ENCODE data around the gene KCNH4.

The KCNH4 gene

DNA sequence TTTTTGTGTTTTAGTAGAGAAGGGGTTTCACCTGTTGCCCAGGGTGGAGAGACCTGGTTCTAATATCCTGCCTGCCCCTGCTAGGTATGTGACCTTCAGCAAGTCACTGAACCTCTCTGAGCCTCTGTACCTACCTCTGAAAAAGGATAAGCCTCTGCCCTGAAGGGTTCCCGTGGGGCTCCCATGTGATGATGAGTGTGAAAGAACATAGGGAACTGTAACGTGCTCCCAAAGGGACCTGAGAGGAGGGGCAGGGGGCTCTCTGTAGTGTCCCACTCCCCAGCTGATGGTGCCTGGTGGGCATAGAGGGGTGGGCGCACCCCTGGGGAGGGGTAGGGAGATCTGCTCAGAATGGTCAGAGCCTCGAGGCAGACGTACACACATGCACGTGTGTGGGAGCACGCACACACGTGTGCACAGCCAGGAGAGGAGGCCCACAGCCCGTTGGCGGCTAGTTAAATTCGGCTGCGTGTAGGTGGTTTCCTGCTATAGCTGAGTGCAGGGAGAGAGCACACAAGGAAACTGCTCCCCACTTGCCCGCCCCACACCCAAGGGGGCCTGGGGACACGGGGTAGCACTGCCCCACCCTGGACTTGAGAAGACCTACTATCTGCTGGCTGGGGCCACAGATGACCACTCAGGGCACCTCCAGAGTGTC is 6.7 kb downstream of the KCNH4 start:
- Histone ChIP-seq H3K27ac (ENCODE audit: low read depth, low read length) (no peak overlapping the region), H3K36me3 (ENCODE audit: insufficient read depth, low read length) (no peaks in the 10 kb centered on the region), H3K4me1 (ENCODE audit: control insufficient read depth, insufficient read depth, low read length, unreplicated experiment) (no peaks in the 10 kb centered on the region), H2AFZ (ENCODE audit: low read length, unreplicated experiment) (no peak overlapping the region), H3K27me3 (ENCODE audit: insufficient read depth, low read length) (peaks cover 20% of the 10 kb centered on the region), H3K79me2 (ENCODE audit: control insufficient read depth, insufficient read depth, low read length, unreplicated experiment) (no peaks in the 10 kb centered on the region), H3K4me3 (ENCODE audit: low read depth, low read length) (no peak overlapping the region)

DNA sequence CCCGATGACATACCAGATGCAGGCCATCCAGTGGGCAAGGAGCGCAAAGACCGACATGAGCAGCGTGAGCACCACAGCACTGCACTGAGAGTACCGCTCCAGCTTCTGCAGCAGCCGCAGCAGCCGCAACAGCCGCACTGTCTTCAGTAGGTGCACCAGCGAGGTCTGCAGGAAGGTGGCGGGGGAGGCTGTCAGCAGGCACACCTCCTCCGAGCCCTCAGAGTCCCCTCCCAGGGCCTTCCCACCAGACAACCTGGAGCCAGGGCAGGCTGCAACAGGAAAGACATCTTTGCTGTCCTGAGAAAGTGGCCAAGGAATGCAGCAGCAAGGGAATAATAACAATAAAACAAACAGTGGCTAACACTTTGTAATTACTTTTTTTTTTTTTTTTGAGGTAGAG is 9.1 kb downstream of the KCNH4 start:
- Histone ChIP-seq H3K27ac (ENCODE audit: low read depth, low read length) (no peak overlapping the region), H3K4me1 (ENCODE audit: control insufficient read depth, insufficient read depth, low read length, unreplicated experiment) (no peaks in the 10 kb centered on the region), H2AFZ (ENCODE audit: low read length, unreplicated experiment) (no peak overlapping the region), H3K36me3 (ENCODE audit: insufficient read depth, low read length) (no peaks in the 10 kb centered on the region), H3K27me3 (ENCODE audit: insufficient read depth, low read length) (peaks cover 18% of the 10 kb centered on the region), H3K4me3 (ENCODE audit: low read depth, low read length) (no peak overlapping the region), H3K79me2 (ENCODE audit: control insufficient read depth, insufficient read depth, low read length, unreplicated experiment) (no peaks in the 10 kb centered on the region)

- H3K27me3 ChIP-seq (ENCODE audit: insufficient read depth, low read length) = peaks cover 7% of the 10 kb centered on the region
- no peaks in the 10 kb centered on the region for H3K36me3 ChIP-seq (ENCODE audit: insufficient read depth, low read length)
- no peaks in the 10 kb centered on the region for H3K79me2 ChIP-seq (ENCODE audit: control insufficient read depth, insufficient read depth, low read length, unreplicated experiment)
- no peaks in the 10 kb centered on the region for H3K4me1 ChIP-seq (ENCODE audit: control insufficient read depth, insufficient read depth, low read length, unreplicated experiment)
- no peak overlapping the region for H3K27ac ChIP-seq (ENCODE audit: low read depth, low read length)
- no peak overlapping the region for H2AFZ ChIP-seq (ENCODE audit: low read length, unreplicated experiment)
- H3K4me3 ChIP-seq (ENCODE audit: low read depth, low read length) = no peak overlapping the region
Observed at GRCh38 chr17:42169351-42169750, 11.6 kb downstream of the KCNH4 start.

GRCh38 chr17:42167807-42168206 is 13.1 kb downstream of the KCNH4 start:
- no peak overlapping the region for H2AFZ ChIP-seq (ENCODE audit: low read length, unreplicated experiment)
- H3K27me3 ChIP-seq (ENCODE audit: insufficient read depth, low read length) = peaks cover 7% of the 10 kb centered on the region; the same call in 1 of the 2 replicates
- no peaks in the 10 kb centered on the region for H3K4me1 ChIP-seq (ENCODE audit: control insufficient read depth, insufficient read depth, low read length, unreplicated experiment)
- no peak overlapping the region for H3K4me3 ChIP-seq (ENCODE audit: low read depth, low read length)
- no peaks in the 10 kb centered on the region for H3K79me2 ChIP-seq (ENCODE audit: control insufficient read depth, insufficient read depth, low read length, unreplicated experiment)
- H3K27ac ChIP-seq (ENCODE audit: low read depth, low read length) = no peak overlapping the region
- H3K36me3 ChIP-seq (ENCODE audit: insufficient read depth, low read length) = no peaks in the 10 kb centered on the region

DNA sequence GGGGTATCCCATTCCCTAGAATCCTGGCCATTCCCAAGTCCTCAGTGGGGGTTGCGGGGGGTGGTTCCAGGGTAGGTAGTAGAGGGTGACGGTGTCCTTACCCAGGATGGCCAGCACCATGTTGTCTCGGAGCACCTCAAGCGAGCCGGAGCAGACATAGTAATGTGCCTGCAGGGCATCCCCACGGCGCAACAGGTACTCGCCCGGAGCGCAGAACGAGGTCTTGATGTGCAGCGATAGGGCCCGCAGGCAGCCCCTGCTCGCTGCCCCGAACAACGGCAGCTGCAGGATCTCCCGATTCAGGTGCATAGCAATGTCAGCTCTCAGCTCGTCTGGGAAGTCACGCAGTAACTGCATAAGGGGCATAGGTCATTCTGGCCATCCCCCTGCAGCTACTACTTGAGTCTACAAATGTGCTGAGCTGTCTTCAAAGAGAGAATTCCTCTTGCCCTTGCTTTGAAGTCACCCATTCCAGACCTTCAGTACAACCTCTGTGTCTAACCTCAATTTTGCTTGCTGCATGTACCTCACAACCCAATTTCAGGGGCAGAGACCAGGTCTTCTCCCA is 14.7 kb downstream of the KCNH4 start:
- no peak overlapping the region for H2AFZ ChIP-seq (ENCODE audit: low read length, unreplicated experiment)
- no peak overlapping the region for H3K4me3 ChIP-seq (ENCODE audit: low read depth, low read length)

DNA sequence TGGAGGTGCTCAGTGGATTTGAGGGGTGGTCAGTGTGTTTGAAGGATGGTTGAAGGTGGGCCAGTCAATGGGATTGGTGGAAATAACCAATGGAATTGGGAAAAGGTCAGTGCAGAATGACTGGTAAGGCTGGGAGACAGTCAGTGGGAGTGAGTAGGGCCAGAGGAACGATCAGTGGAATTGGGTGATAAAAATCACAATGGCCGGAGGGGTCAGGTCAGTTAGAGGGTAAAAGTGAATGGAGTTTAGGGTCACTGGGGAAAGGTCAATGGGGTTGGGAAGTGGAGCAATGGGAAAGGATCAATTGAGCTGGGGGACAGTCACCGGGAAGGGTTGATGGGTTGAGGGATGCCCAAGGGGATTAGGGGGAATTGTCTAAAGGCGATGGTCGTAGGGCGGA is 15.2 kb downstream of the KCNH4 start:
- no peaks in the 10 kb centered on the region for H3K36me3 ChIP-seq (ENCODE audit: insufficient read depth, low read length)
- H2AFZ ChIP-seq (ENCODE audit: low read length, unreplicated experiment) = no peak overlapping the region
- H3K79me2 ChIP-seq (ENCODE audit: control insufficient read depth, insufficient read depth, low read length, unreplicated experiment) = no peaks in the 10 kb centered on the region
- no peaks in the 10 kb centered on the region for H3K4me1 ChIP-seq (ENCODE audit: control insufficient read depth, insufficient read depth, low read length, unreplicated experiment)
- H3K27me3 ChIP-seq (ENCODE audit: insufficient read depth, low read length) = no peaks in the 10 kb centered on the region
- H3K4me3 ChIP-seq (ENCODE audit: low read depth, low read length) = no peak overlapping the region
- no peak overlapping the region for H3K27ac ChIP-seq (ENCODE audit: low read depth, low read length)

More for the DNA sequence above, 14.7 kb downstream of the KCNH4 start:
- no peak overlapping the region for H3K27ac ChIP-seq (ENCODE audit: low read depth, low read length)
- H3K27me3 ChIP-seq (ENCODE audit: insufficient read depth, low read length) = peaks cover 1% of the 10 kb centered on the region; the same call in 1 of the 2 replicates
- H3K36me3 ChIP-seq (ENCODE audit: insufficient read depth, low read length) = no peaks in the 10 kb centered on the region
- no peaks in the 10 kb centered on the region for H3K4me1 ChIP-seq (ENCODE audit: control insufficient read depth, insufficient read depth, low read length, unreplicated experiment)
- H3K79me2 ChIP-seq (ENCODE audit: control insufficient read depth, insufficient read depth, low read length, unreplicated experiment) = no peaks in the 10 kb centered on the region

DNA sequence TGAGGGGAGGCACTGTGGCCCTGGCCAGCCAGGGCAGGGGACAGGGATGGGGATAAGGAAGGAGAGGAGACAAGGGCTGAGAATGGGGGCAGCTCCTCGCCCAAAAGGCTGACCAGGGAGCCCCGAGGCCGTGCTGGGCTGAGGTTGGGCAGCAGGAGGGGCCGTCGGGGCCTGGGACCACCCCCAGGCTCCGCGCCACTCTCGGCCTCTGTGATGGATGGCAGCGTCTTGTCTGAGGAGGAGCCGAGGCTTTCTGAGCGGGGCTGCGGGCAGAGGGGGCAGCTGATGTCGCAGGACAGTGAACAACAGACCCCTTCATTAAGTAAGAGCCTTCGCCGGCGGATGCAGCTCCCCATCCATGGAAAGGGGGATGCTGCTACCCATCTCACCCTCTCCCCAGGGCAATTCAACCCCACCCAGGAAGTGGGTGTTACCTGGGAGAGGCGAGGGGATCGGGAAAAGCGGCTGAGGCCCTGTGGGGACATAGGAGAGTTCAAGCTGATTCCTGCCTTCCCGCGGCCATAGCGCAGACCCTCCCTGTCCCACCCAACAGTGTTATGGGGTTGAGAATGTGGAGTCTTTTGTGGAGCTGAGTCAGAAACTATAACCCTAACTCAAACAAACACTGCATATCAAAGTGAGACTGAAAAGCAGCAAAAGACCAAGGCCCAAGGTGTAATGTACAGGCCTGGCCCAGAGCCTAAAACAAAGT is 17.1 kb downstream of the KCNH4 start:
- Histone ChIP-seq H3K4me3 (ENCODE audit: low read depth, low read length) (no peak overlapping the region), H3K4me1 (ENCODE audit: control insufficient read depth, insufficient read depth, low read length, unreplicated experiment) (no peaks in the 10 kb centered on the region), H3K27me3 (ENCODE audit: insufficient read depth, low read length) (no peaks in the 10 kb centered on the region), H3K36me3 (ENCODE audit: insufficient read depth, low read length) (no peaks in the 10 kb centered on the region), H3K27ac (ENCODE audit: low read depth, low read length) (no peak overlapping the region), H3K79me2 (ENCODE audit: control insufficient read depth, insufficient read depth, low read length, unreplicated experiment) (no peaks in the 10 kb centered on the region), H2AFZ (ENCODE audit: low read length, unreplicated experiment) (no peak overlapping the region)

DNA sequence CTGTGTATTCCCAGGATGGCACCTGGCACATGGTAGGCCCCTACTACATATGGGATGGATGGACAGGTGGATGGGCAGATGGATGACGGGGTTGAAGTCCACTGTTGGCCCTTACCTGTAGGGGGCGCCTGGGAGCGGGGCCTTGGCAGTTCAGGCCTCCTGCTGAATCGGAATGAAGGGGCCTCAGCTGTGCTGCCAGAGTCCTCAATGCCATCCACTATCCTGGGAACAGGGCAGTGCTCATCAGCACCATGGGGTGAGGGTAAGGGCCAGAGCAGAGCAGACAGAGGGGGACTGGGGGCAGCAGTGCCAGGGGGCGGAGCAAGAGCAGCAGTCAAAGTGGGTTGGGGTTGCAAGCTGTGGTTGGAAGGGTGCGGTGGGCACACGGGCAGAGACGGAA is 17.8 kb downstream of the KCNH4 start:
- Histone ChIP-seq H2AFZ (ENCODE audit: low read length, unreplicated experiment) (no peak overlapping the region), H3K27me3 (ENCODE audit: insufficient read depth, low read length) (no peaks in the 10 kb centered on the region), H3K27ac (ENCODE audit: low read depth, low read length) (no peak overlapping the region), H3K4me1 (ENCODE audit: control insufficient read depth, insufficient read depth, low read length, unreplicated experiment) (no peaks in the 10 kb centered on the region), H3K4me3 (ENCODE audit: low read depth, low read length) (no peak overlapping the region), H3K36me3 (ENCODE audit: insufficient read depth, low read length) (no peaks in the 10 kb centered on the region), H3K79me2 (ENCODE audit: control insufficient read depth, insufficient read depth, low read length, unreplicated experiment) (no peaks in the 10 kb centered on the region)

DNA sequence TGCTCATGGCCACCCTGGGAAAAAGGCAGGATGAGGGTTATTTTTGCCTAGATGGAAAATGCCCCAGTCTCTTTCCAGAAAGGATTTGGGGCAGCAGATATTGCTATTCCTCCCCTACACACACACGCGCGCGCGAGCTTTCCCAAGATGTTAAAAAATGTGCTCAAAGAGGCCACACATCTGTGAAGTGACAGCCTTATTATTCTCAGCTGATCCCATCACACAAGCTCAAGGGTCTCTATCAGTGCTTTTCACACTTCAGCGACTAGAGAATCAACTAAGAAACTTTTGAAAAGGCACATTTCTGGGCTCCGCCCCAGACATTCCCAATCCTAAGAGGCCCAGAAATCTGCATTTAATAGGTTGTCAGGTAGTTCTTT is 20.4 kb downstream of the KCNH4 start:
- H3K4me3 ChIP-seq (ENCODE audit: low read depth, low read length) = no peak overlapping the region
- H3K36me3 ChIP-seq (ENCODE audit: insufficient read depth, low read length) = no peaks in the 10 kb centered on the region
- H2AFZ ChIP-seq (ENCODE audit: low read length, unreplicated experiment) = no peak overlapping the region
- no peaks in the 10 kb centered on the region for H3K4me1 ChIP-seq (ENCODE audit: control insufficient read depth, insufficient read depth, low read length, unreplicated experiment)
- H3K79me2 ChIP-seq (ENCODE audit: control insufficient read depth, insufficient read depth, low read length, unreplicated experiment) = no peaks in the 10 kb centered on the region
- H3K27me3 ChIP-seq (ENCODE audit: insufficient read depth, low read length) = no peaks in the 10 kb centered on the region
- H3K27ac ChIP-seq (ENCODE audit: low read depth, low read length) = no peak overlapping the region

DNA sequence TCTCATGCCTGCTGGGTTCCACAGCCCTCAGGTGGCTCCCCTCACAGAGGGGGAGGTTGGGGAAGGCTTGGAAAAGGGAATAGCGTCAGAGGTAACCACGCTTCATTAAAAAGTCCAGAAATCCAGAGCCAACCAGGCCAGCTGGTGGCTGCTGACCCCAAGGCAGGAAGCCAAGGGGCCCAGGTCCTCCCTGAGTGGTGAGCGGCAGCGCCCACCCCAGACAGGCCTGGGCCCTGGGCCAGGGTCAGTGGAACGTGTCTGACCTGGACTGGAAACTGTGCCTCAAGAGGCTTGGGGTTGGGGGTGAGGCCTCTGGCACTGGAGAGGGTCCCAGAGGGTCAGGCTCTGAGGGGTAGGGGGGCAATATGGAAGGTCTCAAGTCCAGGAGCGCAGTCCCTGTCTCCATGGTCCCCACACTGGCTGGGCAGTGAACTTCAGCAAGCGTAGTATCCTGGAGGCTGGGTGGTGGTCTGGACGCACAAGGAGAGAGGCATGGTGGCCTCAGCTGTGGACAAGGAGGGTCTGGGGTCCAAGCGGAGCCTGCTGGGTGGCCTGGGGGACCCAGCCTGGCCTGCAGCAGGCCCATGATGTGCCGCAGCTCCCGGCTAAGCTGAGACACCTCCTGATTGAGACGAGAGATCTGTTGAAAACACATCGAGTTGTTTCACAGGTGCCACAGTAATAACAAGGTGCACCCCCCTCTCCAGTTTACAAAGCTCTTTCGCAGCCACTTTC is 21.0 kb downstream of the KCNH4 start:
- H2AFZ ChIP-seq (ENCODE audit: low read length, unreplicated experiment) = no peak overlapping the region

More for the DNA sequence above, 21.0 kb downstream of the KCNH4 start:
- Histone ChIP-seq H3K36me3 (ENCODE audit: insufficient read depth, low read length) (no peaks in the 10 kb centered on the region), H3K27ac (ENCODE audit: low read depth, low read length) (no peak overlapping the region), H3K4me3 (ENCODE audit: low read depth, low read length) (no peak overlapping the region), H3K27me3 (ENCODE audit: insufficient read depth, low read length) (no peaks in the 10 kb centered on the region), H3K4me1 (ENCODE audit: control insufficient read depth, insufficient read depth, low read length, unreplicated experiment) (no peaks in the 10 kb centered on the region), H3K79me2 (ENCODE audit: control insufficient read depth, insufficient read depth, low read length, unreplicated experiment) (no peaks in the 10 kb centered on the region)

Data from ACC112 (cell line).